Astrocyte of the spinal cord (primary cell): Measurements from ENCODE around the gene ASIC2.

Experiments used
- DNase-seq: peaks from one replicate; pipeline ENCODE4 v3.0.0; 2011; ENCODE audit warnings: low read depth, low spot score
- H3K4me3 ChIP-seq: 2 replicates; pipeline ENCODE4 v1.5.1; 2011; ENCODE audit warnings: low read depth, mild to moderate bottlenecking, low read length, moderate library complexity
- CTCF ChIP-seq: IDR thresholded peaks from 2 replicates; pipeline ENCODE4 v1.5.1; 2012; ENCODE audit warnings: low read depth, mild to moderate bottlenecking, low read length, inconsistent platforms
- in situ Hi-C: cut with HindIII; loops from 2 replicates; pipeline ENCODE4 v1.10.0; 2017; ENCODE audit warnings: low sequenced_read_pairs

ASIC2 gene

DNA sequence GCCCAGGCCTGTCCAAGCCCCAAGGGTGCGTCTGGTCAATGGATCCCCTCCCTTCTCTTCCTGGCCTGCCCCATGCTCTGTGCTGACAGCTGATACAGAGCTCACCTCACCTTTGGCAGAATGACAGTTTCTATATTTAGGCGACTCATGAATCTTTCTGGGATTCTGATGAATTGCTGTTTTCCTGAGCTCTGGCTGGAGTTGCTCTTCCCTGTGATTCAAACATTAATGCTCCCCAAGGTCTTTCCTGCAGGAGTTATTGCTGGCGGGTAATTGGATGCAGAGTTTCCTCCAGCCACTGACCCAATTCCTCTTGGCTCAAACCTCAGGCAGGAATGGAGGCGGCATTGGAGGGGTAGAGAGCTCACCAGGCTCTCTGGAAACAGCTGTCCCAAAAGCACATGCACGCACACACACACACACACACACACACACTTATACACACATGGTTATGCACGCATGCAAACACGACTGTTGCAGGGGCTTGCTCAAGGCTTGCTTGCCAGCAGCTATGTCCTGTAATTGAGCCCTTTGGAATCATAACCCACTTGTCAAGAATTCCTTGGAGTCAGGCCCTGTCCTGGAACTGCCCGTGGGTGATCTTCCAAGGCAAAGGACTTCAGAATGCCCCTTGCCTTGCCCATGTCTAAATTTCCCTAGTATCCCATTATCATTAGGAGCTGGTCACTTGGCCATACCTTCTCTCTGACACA lies 128.8 kb downstream of the ASIC2 start:
- H3K4me3 ChIP-seq = no peak overlapping the region
- no peak for DNase-seq
- in situ Hi-C loops = no loop called here
- no peak for TF ChIP-seq CTCF

DNA sequence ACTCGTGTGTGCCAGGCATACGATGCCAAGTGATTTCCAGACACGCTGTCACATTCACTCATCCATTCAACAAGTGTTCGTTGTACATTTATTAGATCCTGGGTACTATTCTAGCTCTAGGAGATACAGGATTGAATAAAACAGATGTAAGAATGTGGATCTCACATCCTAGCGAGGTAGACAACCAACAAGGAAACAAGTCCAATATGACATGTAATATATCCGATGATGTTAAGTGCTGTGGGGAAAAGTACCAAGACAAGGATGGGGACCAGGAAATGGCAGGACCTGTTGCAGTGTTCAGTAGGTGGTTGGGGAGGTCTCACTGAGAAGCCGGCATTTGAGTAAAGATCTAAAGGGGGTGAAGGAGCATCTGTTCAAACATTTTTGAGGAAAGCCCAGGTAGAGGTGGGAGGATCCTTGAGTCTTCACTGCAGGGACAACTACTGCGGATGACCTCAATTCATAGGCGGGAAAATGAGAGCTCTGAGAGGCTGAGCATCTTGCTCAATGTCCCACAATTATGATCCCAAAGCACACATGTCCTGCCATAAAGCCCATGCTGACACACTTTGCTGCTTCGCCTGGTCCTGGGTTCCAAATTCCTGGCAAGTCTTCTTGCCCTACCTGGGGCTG lies 129.4 kb downstream of the ASIC2 start:
- DNase-seq = no peak
- TF ChIP-seq CTCF = no peak
- no peak overlapping the region for H3K4me3 ChIP-seq
- in situ Hi-C loops = no loop called here

DNA sequence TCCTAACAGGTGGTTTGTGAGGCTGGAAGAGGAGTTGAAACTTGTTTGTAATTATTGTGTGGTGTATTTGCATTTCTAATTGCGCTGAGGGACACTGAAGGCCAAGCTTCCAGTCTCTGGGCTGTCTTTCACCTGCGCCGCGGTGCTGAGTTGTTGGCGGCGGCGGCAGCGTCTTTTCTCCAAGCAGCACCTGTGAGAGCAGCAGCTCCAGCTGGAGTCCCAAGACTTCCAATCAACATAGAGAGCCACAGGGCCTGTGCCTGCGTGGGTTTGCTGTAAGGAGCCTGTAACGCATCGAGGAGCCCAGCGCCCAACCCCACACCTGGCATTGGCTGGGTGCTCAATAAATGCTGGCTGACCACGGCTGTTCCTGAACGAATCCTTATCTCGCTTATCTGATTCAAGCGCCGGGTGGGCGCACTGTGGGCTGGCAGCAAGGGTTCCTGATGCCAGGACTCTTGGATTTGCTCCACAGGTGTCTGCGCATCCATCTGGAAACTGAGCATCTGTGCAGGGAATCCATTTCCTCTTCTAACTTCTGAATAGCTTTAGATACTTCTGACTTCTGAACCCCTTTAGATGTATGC lies 138.1 kb downstream of the ASIC2 start:
- in situ Hi-C loops = no loop called here
- DNase-seq = no peak
- H3K4me3 ChIP-seq = no peak overlapping the region
- TF ChIP-seq CTCF = no peak

GRCh38 chr17:33152783-33153182 lies 140.3 kb downstream of the ASIC2 start:
- in situ Hi-C loops = no loop called here
- DNase-seq = no peak

GRCh38 chr17:33151565-33151964 lies 141.5 kb downstream of the ASIC2 start:
- in situ Hi-C loops = no loop called here
- DNase-seq = no peak
- H3K4me3 ChIP-seq = no peak overlapping the region
- TF ChIP-seq CTCF = no peak

More at GRCh38 chr17:33152783-33153182, 140.3 kb downstream of the ASIC2 start:
- TF ChIP-seq CTCF = no peak
- no peak overlapping the region for H3K4me3 ChIP-seq

- no peak for TF ChIP-seq CTCF
- no peak overlapping the region for H3K4me3 ChIP-seq
- in situ Hi-C loops = no loop called here
- DNase-seq = no peak
Measured at GRCh38 chr17:33145941-33146340, 147.2 kb downstream of the ASIC2 start.
